CD4-positive, alpha-beta T cell treated with Interleukin-6 at 100 ng/mL for 8 hours (primary cell): ENCODE data around the gene ARFGEF3.
"Not testable (repeated sequence)": the region's sequence is repeated elsewhere in the genome, so short reads cannot be mapped to it uniquely, and the experiment has no call there.

Source experiments
- DNase-seq: peaks from one replicate; pipeline ENCODE4 v3.0.0-alpha.2; 2020; ENCODE audit warnings: mixed read lengths, low spot score

ARFGEF3 gene

GRCh38 chr6:138347864-138348263 lies 186.1 kb downstream of the ARFGEF3 start:
- no peak for DNase-seq

DNA sequence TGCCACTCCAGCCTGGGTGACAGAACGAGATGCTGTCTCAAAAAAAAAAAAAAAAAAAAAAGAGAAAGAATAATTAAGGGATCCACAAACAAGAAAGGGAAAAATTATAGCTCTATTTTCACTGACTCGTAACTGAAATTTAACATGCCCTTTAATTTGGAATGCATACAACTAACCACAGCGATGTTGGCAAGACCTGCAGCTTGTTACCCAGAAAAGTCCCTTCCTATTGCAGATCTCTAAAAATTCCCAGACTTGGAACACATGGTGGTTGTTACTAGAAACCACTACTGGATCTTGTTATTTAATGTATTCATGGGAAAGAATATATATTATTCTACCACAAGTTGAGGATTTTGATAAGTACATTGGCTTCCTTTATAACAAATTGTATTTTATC lies 188.2 kb downstream of the ARFGEF3 start:
- DNase-seq, result no peak

GRCh38 chr6:138357928-138358327 lies 196.2 kb downstream of the ARFGEF3 start:
- no peak for DNase-seq

DNA sequence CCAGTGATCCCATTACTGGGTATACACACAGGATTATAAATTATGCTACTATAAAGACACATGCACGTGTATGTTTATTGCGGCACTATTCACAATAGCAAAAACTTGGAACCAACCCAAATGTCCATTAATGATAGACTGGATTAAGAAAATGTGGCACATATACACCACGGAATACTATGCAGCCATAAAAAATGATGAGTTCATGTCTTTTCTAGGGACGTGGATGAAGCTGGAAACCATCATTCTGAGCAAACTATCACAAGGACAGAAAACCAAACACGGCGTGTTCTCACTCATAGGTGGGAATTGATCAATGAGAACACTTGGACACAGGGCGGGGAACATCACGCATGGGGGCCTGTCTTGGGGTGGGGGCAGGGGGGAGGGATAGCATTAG lies 206.9 kb downstream of the ARFGEF3 start:
- DNase-seq, result not testable (repeated sequence)

- no peak for DNase-seq
Observed at GRCh38 chr6:138370631-138371451, 209.1 kb downstream of the ARFGEF3 start.

DNA sequence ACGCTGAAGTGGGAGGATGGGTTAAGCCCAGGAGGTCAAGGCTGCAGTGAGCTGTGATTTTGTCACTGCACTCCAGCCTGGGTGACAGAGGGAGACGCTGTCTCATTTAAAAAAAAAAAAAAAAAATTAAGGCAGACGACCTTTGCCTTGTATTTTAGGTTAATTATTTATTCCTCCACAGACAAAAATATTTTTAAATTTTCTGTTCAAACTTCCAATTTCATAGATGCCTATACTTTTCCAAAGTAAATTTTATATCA lies 209.6 kb downstream of the ARFGEF3 start:
- DNase-seq, result no peak

- no peak for DNase-seq
Observed at GRCh38 chr6:138371720-138372119, 210.0 kb downstream of the ARFGEF3 start.

- DNase-seq, result no peak
Observed at GRCh38 chr6:138372711-138373463, 211.1 kb downstream of the ARFGEF3 start.

GRCh38 chr6:138374230-138374629 lies 212.5 kb downstream of the ARFGEF3 start:
- DNase-seq, result no peak

DNA sequence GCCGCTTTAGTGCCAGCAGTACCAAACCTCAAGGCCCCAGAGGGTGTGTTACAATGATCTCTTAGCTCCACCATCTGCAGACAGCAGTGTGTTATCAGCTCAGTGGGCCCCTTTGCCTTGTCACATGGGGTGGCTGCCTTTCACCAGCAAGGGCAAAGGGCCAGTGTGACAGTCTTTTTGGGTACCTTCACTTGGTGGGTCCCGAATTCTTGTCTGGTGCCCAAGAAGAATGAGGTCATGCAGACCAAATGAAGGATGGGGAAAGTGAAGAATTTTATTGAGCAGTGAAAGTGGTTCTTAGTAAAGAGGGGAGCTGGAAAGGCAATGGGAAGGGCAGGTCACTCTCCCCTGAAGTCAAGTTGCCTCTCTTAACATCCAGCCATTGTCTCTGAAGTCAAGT lies 213.1 kb downstream of the ARFGEF3 start:
- DNase-seq, result no peak

DNA sequence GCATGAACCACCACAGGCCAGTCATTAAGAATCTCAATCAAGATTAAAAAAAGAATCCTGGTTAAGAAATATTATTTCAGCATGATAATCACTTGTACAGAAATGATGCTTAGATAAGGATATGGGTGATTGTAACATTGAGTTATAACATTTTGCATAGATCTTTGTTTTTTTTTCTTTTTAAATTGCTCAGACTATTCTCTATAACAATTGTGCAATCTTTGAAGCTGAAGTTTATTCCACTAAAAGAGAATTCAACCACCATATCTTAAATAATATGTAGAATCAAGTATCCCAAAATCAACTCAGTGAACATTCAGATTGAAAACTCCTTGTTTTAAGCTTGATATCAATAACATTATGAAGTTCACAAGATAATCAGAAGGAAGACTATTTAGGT lies 215.3 kb downstream of the ARFGEF3 start:
- DNase-seq, result no peak

- DNase-seq, result no peak
Observed at GRCh38 chr6:138377844-138378243, 216.1 kb downstream of the ARFGEF3 start, which contains the start of gene SMIM28. SMIM28 (plus strand) TSS chr6:138377905; CDS start chr6:138378073, 168 bp downstream.

DNA sequence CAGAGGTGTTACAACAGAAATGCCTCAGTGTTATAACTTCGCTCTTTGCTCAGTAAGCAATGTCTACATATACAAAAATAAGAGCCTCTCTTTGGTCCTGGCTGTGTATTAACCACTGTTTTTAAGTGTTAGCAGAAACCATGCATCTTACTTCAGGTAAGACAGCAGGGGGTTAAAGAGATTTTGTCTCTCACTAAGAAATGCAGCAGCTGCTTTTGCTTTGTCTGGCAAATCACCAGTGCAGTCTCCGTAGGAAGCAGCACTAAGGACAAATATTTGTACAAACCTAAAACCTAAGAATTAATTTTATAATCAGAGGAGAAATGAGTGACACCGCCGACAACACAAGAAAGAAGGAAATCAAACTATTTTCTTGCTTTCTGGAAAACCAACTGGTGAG lies 216.7 kb downstream of the ARFGEF3 start:
- no peak for DNase-seq

DNA sequence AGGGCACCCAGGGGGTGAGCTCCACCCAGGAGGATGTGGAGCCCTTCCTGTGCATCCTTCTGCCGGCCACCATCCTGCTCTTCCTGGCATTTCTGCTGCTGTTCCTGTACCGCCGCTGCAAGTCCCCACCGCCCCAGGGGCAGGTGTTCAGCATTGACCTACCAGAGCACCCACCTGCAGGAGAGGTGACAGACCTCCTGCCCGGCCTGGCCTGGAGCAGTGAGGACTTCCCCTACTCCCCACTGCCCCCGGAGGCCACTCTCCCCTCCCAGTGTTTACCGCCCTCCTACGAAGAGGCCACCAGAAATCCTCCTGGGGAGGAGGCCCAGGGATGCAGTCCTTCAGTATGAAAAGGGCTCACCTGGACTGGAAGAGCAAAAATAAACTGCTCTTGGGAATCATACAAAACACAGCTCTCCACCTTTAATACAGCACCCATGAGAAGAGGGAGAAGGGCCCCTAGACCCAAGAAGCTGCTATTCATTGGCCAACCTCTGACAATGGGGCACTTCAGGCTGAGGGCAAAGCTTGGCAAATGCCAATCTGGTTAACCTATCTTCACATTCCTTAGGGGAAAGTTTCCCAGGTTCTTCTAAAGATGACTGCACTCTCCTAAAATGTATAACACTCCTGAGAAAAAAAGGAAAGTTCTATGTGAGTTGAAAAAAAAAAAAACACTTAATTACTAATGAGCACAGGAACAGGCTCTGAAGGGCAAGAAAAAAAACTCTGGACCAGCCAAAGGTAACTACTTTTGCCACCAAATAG lies 220.9 kb downstream of the ARFGEF3 start:
- no peak for DNase-seq

- no peak for DNase-seq
Observed at GRCh38 chr6:138383776-138384175, 222.0 kb downstream of the ARFGEF3 start.

GRCh38 chr6:138386897-138387296 lies 225.2 kb downstream of the ARFGEF3 start:
- no peak for DNase-seq

DNA sequence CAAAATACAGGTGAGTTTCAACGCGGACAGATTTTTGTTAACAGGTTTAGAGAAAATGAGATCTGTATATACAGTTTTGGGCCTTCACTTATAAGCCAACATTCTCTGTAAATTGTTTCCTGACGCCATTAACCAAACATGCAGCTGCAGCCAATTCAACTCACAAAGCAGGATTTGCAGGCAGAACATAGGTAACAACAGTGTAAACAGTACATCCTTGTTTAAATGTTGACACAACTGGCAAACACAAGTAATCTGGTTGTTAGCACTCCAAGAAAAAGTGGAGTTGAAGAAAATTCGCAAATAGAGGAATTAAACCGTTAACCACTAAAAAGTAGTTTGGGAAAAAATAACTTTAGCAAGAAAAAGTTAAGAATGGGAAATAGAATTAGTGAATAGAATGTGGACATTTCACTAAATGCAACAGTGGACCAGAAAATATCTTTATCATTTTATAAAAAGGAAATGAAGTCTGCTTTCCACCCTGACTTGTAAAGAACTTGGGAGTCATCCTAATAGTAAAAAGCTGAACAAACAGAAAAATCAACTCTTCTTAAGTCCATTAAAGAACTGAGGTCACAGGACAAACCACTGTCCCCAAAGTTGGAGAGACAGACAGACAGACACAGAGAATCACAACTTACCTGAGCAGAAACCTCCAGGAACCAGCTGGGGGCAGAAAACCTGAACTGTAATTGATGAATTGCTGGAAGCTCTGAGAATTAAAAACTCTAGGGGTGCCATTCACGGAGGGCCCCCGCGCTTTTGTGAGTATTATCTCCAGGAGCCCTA lies 226.0 kb downstream of the ARFGEF3 start:
- DNase-seq, result no peak

GRCh38 chr6:138389551-138389950 lies 227.8 kb downstream of the ARFGEF3 start:
- no peak for DNase-seq
